HT1080 (cell line): ENCODE data around the gene ATP6V0E1. TPM values are rescaled to one million over a fixed set of nuclear protein-coding genes. Genes with fewer than 3 reads are reported as not detected.
"Not testable (repeated sequence)": the region's sequence is repeated elsewhere in the genome, so short reads cannot be mapped to it uniquely, and the experiment has no call there.

Experiments used
- DNase-seq: peaks from one replicate; pipeline ENCODE4 v3.0.0-alpha.2; 2015; ENCODE audit warnings: low read depth
- total RNA-seq: library from RNA; depleted of rRNA; stranded (reverse); fragments of >200 nt; shearing (Covaris generic); gene quantifications from 2 replicates; pipeline ENCODE4 v1.2.3, GENCODE V29; 2014

Gene ATP6V0E1
- total RNA-seq, 1 experiment from 2014 or later, result 141 TPM

DNA sequence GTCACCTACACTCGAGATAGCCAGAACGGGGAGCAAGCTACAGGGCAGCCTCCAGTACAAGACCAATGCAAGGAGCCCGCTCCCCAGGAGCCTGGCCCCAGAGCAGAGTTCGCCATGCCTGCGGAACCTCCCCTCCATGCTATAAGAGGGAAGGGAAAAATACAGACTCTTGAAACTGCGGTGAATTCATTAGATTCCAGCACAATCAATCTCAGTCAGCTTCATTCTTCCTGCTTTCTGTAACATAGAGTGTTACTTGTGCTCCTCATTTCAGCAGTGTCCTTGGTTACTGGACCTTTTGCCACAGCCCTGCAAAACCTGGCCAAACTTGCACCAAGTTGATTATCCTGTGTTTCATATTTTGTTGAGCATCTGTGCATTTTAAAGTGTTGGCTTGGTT is 50.4 kb downstream of the ATP6V0E1 start:
- DNase-seq, result no peak

GRCh38 chr5:173035904-173036707 is 52.5 kb downstream of the ATP6V0E1 start:
- DNase-seq, result no peak

- DNase-seq, result no peak
These were observed 55.6 kb downstream of the ATP6V0E1 start for GRCh38 chr5:173039188-173039587.

- no peak for DNase-seq
These were observed 56.4 kb downstream of the ATP6V0E1 start for GRCh38 chr5:173039964-173040363.

- DNase-seq, result no peak
These were observed 58.6 kb downstream of the ATP6V0E1 start for GRCh38 chr5:173041881-173042762.

GRCh38 chr5:173042763-173043107 is 59.2 kb downstream of the ATP6V0E1 start:
- no peak for DNase-seq

DNA sequence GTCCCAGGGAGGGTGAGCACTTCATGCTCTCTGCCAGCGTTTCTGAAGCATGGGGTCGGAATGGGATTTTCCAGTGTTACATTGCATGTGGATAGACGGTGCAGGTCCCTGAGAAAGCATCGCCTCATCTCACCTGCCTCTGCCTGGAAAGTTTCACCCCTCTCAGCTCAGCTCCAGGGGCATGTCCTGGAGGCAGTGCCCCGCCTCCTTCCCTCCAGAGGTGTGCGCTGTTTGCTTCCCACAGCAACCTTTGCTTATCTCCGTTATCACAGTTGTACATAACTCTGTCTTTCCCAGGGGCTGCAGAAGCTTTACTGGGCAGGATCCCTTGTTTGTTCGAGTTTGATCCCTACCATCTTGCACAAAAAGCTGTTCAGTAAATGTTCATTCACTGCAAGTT is 61.9 kb downstream of the ATP6V0E1 start:
- no peak for DNase-seq

- DNase-seq, result not testable (repeated sequence)
These were observed 63.7 kb downstream of the ATP6V0E1 start for GRCh38 chr5:173047096-173047837.

DNA sequence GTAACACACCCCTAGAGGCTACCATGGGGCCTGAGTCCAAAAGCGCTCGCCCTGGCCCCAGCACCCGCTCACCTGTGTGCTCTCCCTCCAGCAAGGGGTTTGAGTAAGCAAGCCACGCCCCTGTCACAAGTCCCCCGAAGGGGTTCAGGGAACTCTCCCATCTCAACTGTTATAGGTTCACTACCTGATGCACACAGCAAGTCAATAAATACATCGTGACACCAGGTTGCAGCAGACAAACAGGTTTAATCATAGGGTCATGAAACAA is 64.2 kb downstream of the ATP6V0E1 start:
- DNase-seq, result no peak

- DNase-seq, result no peak
These were observed 67.2 kb downstream of the ATP6V0E1 start for GRCh38 chr5:173050791-173051190.

GRCh38 chr5:173051746-173052145 is 68.2 kb downstream of the ATP6V0E1 start:
- DNase-seq, result no peak

- no peak for DNase-seq
These were observed 69.5 kb downstream of the ATP6V0E1 start for GRCh38 chr5:173053041-173053440.

DNA sequence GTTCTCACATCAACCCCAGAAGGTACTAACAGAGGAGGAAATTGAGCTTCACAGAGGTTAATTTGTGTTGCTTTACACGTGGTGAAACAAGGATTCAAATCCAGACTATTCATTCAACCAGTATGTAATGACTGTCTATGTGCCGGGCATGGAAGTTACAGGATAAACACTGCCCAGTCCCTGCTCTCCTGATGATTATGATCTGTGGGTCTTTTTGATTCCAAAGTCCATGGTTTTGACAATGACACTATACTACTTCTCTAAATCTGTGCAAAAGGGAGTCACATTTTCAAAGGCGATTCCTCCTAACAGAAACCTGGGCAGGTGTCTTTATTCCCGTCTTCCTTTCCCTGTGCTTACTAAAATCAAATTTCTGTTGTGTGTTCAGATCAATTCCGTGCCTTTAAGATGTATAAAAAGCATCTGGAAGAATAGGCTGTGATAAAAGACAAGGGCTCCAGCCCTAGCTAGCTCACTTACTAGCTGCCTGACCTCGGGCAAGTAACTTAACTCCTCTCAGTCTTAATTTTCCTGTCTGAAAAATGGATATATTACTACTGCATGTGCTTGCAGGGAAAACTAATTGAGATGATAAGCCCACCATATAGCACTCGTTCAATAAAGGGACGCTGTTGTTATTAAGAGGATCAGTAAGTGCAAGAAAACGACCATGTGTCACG is 71.6 kb downstream of the ATP6V0E1 start:
- DNase-seq, result no peak

DNA sequence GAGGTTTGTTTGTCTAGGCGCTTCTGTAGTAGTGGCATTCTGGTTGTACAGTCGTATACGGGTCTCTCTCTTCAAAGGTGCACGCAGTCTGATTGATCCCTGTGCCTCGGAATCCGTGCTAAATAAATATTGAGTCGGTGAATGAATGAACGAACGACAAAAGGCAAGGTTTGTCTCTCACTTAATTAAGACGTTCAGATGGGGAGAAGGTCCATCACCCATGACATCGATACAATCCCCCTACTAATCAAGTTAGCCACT is 72.1 kb downstream of the ATP6V0E1 start:
- DNase-seq, result no peak

GRCh38 chr5:173055983-173056782 is 72.6 kb downstream of the ATP6V0E1 start, which contains the start of gene CREBRF:
CREBRF (plus strand) TSS chr5:173056352; CDS start chr5:173080776, 24,424 bp downstream.
- peak; percentile 97 for DNase-seq

- no peak for DNase-seq
These were observed 73.2 kb downstream of the ATP6V0E1 start for GRCh38 chr5:173056783-173057061.

- peak; percentile 95 for DNase-seq
These were observed 73.7 kb downstream of the ATP6V0E1 start for GRCh38 chr5:173057062-173057924.

- no peak for DNase-seq
These were observed 78.6 kb downstream of the ATP6V0E1 start for GRCh38 chr5:173062141-173062540.

DNA sequence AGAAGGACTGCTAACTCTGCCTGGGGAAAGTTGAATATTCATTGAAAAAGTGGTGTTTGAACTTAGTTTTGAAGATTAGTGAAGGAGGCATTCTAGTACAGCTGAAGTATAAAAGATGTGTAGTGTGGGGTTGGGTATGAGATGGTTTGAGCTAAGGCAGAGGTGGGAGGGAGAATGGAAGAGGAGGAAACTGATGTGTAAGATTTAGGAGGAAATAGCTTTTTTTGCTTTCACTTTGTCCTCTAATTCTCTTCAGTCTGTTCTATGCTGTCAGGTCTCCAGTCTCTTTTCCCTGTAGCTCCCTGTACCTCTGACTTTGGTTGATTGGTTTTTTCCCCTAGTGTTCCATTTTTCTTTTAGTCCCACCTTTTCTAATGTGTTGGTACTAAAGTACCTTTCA is 81.6 kb downstream of the ATP6V0E1 start:
- DNase-seq, result no peak

DNA sequence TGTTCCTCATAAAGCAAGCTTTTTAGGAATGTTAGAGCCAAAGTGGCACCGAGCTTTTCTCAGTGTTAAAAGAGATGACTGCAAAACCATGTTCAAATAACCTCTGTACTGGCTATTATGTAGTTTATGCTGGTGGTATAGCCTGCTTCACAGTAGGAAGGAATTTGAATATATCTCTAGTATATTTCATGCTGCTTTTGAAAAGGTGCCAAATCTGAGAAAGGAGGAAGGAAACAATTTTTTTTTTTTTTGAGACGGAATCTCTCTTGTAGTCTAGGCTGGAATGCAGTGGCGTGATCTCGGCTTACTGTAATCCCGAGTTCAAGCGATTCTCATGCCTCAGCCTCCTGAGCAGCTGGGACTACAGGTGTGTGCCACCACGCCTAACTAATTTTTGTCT is 86.1 kb downstream of the ATP6V0E1 start:
- no peak for DNase-seq
